Measurements from ENCODE around the gene DHH.
"Not testable (repeated sequence)": the region's sequence is repeated elsewhere in the genome, so short reads cannot be mapped to it uniquely, and the experiment has no call there.

DHH gene

GRCh38 chr12:49068879-49069506 is 25.6 kb downstream of the DHH start:
- no peak for DNase-seq

- DNase-seq: no peak
These were observed 28.5 kb downstream of the DHH start for GRCh38 chr12:49066120-49066519.

- DNase-seq: no peak
These were observed 29.8 kb downstream of the DHH start for GRCh38 chr12:49064767-49065152.

GRCh38 chr12:49061916-49062315 is 32.7 kb downstream of the DHH start:
- not testable (repeated sequence) for DNase-seq

- no peak for DNase-seq
These were observed 33.4 kb downstream of the DHH start for GRCh38 chr12:49061157-49061650.

- DNase-seq: peak; percentile 92 to 96
These were observed 34.1 kb downstream of the DHH start, which contains the start of gene KMT2D for GRCh38 chr12:49060237-49061156. KMT2D (minus strand) TSS chr12:49060794; CDS start chr12:49055324, 5,470 bp downstream.

GRCh38 chr12:49059299-49060171 is 35.1 kb downstream of the DHH start:
- DNase-seq: peak; percentile 2 to 50

GRCh38 chr12:49059045-49059298 is 35.6 kb downstream of the DHH start:
- no peak for DNase-seq

GRCh38 chr12:49058366-49059044 is 36.1 kb downstream of the DHH start:
- DNase-seq: no peak

- DNase-seq: no peak
These were observed 36.7 kb downstream of the DHH start for GRCh38 chr12:49057888-49058287.

- DNase-seq: peak; percentile 16 to 29
These were observed 38.4 kb downstream of the DHH start for GRCh38 chr12:49055978-49056754.

- no peak for DNase-seq
These were observed 39.5 kb downstream of the DHH start for GRCh38 chr12:49055092-49055491.

GRCh38 chr12:49054524-49054923 is 40.1 kb downstream of the DHH start:
- DNase-seq: no peak

GRCh38 chr12:49054096-49054495 is 40.5 kb downstream of the DHH start:
- no peak for DNase-seq

GRCh38 chr12:49052451-49053208 is 42.0 kb downstream of the DHH start:
- DNase-seq: no peak

GRCh38 chr12:49051777-49052438 is 42.7 kb downstream of the DHH start:
- DNase-seq: no peak

- no peak for DNase-seq
These were observed 43.2 kb downstream of the DHH start for GRCh38 chr12:49051373-49051764.

GRCh38 chr12:49050507-49051372 is 43.9 kb downstream of the DHH start:
- no peak for DNase-seq

GRCh38 chr12:49049566-49050224 is 44.9 kb downstream of the DHH start:
- DNase-seq: no peak

All from NCI-H2081 (cell line).